Inflammatory macrophage treated with lipopolysaccharide for 1 hour (primary cell): ENCODE data around the gene CPXM2.
"Not testable (repeated sequence)": the region's sequence is repeated elsewhere in the genome, so short reads cannot be mapped to it uniquely, and the experiment has no call there.

Experiments used
- DNase-seq, 2 donors: peaks; one replicate each; pipeline ENCODE4 v3.0.0-alpha.2; 2020 to 2022

Gene CPXM2

DNA sequence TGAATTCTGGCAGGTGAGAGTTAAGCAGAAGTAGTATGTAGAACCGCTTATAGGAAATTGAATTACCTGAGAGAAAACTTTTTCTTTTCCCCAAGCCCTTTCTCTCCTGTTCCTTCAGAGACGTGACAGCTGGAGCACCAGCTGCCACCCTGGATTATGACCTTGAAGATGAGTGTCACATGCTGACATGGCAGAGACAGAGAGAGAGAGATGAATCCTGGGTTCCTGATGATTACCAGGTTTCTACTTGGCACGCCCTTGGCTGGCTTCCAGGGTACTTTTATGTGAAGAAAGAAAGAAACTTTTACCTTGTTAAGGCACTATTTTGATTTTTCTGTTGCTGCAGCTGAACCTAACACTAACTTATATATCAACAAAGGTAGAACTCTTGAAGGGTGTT is 125.6 kb downstream of the CPXM2 start:
- no peak for DNase-seq

DNA sequence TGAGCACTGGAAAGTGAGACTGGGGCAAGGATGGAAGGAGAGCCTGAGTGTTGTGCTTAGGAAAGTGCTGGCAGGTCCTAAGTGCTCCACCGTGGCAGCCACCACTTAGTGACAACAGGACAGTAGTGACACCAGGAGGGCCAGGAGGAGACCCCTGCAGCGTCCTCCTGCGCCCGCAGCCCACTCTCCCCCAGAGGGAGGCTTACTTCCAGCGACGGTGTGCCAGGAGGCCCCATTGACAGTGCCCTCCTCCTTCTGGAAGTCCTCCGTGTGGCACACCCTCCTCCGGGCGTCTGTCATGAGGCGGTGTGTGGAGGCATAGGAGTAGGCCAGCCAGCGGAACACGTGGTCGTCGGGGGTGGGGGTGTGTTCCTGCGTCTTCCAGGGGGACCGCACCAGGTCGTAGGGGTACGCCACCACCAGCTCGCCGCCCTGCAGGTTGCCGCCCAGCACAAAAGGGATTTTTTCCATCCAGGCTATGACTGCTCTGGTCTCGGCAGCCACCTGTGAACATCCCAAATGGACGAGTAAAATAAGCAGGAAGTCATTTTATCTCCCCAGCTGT is 129.9 kb downstream of the CPXM2 start:
- no peak for DNase-seq

DNA sequence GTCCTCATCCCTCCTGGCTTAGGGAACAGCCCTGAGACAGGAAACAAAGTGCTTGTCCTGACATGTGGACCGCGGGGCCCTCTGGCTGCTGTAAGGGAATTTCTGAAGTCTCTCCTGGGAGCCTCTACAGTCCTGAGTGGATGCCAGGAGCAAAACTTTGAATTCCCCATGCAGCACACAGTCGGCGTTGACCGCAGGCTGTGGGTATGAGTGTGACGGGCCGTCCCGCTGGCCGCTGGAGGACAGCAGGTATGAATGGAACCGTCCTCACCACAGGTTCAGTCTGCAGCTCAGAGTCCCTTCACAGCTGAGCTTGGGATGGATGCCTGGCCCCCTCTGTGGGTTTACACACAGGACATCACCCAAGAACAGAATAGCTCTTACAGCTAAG is 130.6 kb downstream of the CPXM2 start:
- DNase-seq = no peak

DNA sequence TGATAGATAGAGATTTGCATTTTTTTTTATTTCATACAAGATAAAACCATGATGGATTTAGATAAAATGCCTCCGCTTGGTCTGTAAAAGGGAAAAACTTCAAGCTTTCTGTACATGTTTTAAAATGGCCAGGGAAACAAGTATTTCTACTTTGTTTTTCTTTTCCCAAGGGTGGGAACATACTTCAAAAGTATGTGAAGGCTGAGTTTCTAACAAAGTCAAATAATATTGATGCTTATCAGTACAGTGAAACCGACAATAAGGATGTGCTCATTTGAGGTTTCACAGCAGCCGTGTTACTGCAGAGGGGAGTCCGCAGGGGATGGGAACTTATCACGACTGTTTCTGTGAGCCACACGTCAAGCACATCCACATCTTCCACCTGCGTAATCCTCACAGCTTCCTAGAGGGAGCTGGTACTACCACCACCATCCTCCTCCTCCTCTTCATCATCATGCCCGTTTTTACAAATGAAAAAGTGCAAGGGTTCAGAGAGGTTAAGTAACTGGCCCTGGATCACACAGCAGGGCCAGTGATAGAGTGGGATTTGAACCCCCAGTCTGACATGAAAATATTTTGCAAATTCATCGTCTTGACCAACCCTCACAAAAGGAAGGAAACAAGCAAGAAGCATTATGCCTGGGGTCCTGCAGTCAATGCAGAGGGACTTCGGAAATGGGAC is 131.1 kb downstream of the CPXM2 start:
- no peak for DNase-seq

DNA sequence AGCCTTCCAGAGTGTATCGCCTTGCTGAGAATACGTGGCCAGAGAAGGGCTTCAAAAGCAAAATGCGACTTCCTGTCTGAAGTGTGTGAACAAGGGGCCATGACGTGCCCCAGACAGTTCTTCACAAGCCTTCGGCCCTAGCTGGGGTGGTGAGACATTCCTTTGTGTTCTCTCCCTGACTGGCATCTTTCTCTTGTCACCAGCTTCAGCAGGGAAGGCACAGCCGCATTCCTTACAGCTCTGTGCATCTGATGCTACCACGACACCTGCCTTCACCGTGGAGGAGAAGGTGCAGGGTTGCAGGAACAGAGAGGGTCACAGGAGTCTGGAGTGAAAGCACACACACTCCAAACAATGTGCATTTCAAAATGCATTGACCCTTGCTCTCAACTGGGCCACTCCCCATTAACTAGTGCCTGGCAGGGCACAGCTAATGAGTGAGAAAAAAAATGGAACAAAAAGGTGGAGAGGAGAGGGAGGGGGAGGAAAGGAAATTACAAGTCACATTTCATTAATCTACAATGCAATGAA is 132.0 kb downstream of the CPXM2 start:
- no peak for DNase-seq

DNA sequence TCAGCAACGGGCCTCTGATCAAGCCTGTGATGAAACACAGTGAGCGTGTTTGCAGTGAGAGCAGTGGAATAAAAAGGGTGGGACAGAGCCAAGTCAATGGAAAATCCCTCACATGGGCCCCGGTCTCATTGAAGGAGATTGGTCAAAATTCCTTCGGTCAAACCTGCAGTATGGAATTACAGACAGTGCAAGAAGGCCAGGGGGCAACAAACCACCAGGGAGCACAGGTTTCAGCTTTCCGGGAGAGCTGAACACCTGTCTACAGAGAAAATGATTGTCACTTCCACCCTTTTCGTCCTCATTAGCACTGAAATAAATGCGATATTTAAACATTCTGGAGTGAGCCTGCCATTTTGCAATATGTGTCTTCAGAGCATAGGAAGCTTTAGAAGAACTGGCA is 132.6 kb downstream of the CPXM2 start:
- DNase-seq = no peak

DNA sequence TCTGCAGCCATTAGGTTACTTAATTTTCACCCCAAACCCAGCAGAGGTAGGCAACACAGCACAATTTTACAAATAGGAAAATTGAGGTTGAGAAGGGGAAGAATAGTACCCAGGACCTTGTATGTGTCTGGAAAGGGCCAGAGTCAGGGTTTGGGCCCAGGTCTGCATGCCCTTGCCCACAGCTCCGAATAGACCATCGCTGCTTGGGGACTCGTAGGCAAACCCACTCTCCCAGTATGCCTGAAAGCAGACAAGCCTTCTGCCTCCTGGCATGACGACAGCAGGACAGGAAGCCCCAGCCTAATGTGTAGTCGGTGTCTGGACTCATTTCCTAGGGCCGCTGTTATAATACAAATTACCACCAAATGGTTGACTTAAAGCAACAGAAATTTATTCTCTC is 133.8 kb downstream of the CPXM2 start:
- no peak for DNase-seq

DNA sequence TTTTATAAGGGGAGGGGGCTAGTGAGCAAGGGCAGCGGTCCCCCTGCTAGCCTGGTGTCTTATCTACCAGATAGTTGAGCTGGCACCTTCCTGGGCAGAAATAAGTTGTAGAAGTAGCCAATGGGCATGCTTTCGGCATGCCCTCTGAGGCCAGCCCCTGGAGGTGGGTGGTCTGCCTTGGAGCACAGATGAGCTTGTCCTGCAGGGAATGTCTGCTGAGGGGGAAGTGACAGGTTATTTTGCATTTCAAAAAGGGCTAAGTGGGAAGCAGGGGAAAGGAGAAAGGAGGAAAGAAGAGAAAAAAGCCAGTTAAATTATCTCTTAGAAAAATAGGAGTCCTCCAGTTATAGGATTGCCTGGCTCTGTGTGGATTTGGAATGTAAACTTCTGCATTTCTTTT is 136.5 kb downstream of the CPXM2 start:
- no peak for DNase-seq

DNA sequence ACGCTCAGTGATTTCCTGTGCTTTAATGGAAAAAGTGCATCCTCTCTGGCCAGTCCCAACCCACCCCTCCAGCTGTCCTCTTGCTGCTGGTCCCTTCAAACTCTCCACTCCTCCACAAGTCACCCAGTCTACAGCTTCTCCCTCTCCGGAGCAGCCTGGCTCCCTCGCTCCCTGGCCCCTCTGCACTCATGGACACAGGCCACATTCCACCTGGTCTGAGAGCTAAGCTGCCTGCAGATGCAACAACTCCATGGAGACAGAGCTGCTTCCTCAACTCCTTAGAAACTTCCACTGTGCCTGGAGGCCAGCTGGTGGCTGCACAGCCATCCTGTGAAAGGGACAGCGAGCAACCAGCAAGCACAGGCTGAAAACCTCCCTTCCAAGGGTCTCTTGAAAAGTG is 137.5 kb downstream of the CPXM2 start:
- no peak for DNase-seq

DNA sequence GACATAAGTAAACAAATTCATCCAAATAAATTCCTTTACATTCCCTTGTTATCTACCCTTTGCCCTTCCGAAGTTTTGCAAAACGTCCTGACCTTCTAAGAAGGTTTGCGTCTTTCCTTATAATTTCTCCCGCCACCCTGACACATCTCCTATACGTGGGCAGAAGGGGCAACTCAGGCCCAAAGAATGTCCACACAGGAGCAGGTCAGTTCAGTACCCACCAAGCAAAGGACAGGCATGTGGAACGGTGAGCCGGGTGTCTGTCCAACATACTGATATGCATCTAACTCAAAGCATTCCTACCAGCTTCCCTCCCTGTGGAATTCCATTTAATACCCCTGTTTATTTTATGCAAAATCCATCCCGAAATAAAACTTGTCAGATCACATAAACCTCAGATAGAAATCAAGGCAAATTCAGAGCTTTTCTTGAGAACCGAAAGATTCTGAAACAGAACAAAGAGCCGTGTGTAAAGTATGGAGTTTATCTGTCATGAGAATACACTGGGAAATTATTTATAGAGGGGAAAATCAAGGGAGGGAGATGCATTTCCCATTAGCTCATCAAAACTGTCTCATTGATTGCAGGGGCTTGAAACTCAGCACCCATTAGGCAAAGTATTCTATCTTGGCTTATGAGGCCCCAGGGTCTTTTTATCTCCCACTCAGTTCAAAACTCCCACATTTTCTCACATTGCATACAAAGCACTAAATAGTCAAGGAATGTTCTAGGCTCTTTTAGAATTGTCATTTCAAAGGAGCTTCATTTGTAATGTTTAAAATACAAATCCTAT is 140.1 kb downstream of the CPXM2 start:
- no peak for DNase-seq

DNA sequence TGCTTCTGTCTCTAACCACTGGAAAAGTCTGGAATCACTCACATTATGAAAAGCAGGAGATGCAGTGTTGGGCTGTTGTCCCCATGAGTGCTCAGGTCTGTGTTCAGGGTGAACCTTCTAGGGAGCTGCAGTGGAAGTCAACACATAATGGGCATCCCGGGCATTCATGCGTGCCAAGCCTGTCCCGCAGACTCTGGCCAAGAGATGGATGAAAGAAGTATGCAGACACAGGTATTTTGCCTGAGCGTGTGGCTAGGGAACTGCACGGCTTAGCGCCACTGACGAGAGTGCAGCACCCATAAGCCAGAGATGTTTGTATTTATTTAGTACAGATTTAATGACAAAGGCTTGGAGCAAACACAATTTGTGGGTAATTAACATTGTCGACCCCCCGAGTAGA is 140.7 kb downstream of the CPXM2 start:
- no peak for DNase-seq

DNA sequence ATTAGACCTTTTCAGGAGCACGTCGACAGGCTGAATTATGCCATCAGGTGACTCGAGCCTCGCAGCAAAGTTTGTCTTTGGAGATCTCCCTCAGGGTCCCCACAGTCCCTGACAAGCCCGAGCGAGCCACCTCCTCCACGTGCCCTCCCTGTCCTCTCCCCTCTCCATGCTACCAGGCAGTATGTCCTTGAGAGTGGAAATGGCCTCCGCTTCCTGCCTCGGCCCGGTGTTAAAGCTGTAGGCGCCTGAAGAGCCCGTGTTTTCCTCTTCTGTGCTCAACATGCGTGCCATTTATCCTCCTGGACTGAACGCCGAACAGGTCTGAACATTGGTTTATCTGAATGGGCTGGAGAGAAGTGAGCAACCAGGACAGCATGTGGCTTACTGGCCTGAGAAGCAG is 142.9 kb downstream of the CPXM2 start:
- no peak for DNase-seq

DNA sequence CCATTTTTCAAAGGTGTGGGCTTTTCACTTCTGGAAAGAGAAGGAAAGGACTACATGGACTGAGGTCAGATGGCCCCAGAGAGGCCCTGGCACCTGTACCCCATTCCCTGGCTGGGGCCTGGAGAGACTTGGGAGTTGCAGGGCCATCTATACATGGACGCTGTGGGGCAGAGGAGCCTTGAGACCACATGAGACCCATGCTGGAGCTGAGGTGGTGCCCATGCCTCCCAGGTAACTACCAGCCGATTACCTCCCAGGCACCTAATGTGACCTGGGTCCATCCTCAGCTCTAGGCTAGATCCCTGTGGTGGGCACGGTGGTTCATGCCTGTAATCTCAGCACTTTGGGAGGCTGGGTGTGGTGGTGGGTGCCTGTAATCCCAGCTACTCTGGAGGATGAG is 144.2 kb downstream of the CPXM2 start:
- DNase-seq = no peak

DNA sequence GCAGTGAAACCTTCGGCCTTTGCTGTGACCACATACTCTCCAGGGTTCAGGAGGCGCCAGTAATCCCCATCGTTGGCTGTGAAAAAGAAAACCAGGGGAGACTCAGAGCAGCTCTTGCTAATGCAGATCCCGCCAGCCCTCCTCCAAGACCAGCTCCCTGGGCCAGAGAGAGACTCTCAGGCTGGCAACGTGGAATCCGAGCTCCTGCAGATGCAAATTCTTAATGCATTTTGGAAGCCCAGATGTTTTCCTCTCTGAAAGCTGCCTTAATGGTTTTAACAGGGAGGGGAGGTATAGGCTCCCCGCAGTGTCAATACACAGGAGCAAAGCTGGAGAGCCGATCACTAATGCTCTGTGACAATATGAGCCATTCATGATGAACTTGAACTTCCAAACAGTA is 144.7 kb downstream of the CPXM2 start:
- no peak for DNase-seq

DNA sequence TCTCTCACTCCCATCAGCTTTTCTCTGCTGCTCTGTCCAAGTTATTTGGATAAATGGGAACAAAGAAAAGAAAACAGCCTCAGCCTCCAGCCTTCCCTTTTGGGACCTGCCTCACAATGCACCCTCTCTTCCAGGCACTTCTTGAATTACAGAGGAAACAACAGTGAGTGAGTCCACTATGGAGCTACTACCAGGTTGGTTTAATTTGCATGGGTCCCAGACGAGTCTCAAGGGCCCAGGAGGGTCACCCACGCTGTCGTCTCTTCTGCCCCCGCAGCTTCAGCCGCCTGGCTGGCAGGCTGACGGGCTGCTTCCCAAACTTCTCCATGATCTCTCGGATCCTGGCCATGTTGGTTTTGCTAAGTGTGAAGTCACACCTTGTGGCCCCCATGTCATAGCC is 145.1 kb downstream of the CPXM2 start:
- DNase-seq = no peak

DNA sequence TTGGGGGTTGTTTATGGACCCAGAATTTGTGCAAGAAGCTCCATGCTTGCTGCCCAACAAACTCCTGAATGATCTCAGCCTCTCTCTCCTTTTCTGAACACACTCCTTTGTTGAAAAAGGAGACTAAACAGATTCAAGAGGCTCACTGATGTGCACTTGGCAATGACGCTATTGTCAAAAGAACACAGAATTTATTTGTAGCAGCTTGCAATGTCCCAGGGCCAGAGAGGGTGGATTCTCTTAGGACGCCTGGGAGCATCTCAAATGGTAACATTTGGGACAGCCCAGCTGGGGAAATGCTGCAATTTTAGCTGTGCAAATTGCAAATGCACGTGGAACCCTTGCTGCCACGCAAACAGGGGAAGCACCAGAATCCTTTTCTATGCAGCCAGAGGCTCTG is 145.5 kb downstream of the CPXM2 start:
- no peak for DNase-seq

DNA sequence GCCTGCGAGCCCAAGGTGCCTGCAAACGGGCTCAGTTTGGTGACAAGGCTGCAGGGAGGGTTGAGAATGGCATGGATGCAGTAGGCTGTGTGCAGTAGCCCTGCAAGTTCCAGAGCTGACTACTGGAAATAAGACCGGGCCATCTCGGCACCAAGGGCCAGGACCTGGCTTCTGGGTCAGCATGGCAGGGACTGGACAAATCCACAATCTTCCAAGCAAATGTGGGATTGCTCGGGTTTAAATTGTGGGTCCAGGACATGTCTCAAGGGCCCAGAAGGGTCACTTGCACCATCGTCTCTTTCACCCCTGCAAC is 147.4 kb downstream of the CPXM2 start:
- DNase-seq = no peak

DNA sequence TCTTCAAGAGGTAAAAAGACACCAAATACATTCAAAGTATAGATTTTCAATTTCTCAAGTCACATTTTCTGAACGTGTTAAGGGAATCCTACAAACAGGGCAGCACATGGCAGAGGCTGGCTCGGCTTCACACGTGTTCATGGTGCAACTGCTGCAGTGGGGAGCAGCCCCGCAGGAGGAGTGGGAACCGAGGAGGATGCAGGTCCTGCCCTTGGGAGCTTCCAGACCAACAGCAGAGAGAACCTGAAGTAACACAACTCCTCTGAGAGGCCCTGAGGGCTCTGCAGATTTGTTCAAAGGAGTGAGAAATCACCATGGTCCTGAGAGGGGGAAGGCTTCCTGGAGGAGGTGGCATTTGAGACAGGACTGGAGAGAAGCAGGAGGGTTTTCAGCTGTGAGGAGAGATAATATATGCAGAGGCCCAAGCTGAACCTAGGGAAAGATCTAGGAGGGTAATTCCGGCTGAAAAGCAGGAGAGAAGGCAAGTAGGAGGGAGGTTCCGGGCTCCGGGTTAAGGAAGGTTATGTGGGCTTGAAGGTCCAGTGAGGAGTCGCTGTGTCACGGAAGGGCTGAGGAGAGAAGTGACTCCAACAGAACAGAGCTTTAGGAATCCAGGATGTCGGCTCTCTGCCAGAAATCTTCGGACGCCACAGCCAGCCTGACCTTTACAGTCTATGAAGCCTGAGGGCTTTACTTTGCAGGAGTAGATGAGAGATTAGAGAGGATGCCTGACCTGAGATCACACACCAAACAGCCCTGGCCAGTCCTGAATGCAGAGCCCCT is 148.0 kb downstream of the CPXM2 start:
- DNase-seq = no peak

DNA sequence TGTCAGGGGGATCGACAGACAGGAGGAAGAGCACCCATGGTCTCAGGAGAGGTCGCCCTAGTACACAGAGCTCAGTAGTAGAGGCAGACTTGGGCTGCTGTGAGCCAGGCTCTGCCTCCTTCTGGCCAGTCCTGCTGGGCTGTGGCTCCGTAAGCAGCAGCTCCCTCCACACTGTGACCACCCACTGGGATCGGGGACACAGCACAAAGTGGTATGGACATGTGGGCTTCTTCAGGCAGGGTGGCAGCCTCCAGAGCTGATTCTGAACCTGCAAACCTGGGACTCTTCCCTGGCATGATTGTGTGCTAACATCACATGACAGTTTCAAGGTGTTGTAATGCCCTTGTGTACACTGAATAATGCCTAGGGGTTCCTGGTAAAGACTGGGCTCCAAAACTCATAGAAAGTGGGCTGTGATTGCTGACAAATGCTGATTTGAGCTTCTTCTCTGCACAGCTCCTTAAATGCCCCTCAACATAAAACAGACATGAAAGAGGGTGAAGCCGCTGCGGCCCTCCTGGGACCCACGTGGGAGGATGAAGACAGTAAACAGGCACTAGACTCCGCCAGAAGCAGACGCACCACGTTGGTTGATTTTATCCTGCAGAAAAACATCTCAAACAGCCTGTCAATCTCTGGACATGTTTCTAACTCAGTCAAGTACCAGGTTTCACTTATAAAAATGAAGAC is 148.7 kb downstream of the CPXM2 start:
- DNase-seq = no peak

DNA sequence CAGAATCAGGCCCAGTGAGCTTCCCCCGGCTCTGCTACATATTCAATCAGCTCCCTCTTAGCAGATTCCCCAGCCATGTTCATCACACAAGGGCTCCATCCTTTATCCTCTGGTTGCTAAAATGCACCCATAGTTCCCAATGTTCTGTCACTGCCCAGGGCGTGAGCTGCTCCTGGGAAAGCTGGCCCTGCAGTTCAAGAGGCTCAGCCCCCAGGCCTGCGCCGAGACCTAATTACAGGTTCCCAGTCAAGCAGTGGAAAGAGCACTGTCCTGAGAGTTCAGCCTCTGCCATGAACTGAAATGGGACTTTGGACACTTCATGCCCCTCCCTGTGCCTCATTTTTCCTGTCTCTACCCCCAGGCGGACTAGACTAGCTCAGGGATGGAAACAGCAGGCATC is 149.9 kb downstream of the CPXM2 start:
- no peak for DNase-seq

DNA sequence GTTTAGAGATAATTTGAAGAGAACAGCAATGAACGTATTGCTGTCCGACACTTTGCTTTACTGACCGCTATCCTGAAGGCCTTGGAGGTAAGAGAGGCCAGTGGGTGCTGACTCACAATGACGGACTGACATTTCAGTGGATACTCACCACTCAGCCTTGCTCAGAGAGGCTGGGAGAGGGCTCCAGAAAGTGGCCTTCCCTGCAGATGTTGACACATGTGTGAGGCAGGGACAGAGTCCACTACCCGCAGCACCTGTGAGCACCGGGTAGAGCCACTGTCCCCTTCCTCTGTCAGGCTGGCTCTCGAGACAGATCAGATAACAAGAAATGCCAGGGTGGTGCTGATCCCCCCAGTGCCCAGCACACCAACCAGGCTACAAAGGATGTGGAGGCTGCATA is 150.5 kb downstream of the CPXM2 start:
- no peak for DNase-seq

DNA sequence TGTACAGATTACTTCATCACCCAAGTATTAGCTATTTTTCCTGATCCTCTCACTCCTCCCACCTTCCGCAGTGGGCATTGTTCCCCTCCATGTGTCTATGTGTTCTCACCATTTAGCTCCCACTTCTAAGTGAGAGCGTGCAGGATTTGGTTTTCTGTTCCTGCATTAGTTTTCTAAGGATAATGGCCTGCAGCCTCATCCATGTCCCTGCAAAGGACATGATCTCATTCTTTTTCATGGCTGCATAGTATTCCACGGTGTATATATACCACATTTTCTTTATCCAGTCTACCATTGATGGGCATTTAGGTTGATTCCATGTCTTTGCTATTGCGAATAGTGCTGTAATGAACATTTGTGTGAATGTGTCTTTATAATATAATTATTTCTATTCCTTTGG is 154.7 kb downstream of the CPXM2 start:
- not testable (repeated sequence) for DNase-seq

DNA sequence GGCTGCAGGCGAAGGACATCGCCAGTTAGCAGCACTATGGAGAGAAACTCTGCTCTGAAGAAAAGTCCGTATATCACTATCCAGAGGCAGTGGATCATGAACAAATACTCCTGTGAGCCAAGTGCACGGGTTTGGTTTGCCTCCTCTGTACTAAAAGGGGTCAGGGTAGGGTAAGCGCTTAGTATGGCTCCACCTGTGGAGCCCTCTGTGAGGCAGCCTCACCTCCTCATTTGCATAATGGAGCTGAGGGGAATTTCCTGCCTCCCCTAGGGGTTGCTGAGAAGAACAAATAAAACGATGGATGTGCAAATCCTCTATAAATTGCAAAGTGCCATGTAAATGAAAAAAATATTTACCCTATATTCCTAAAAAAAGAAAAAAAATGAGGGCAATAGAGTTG is 162.1 kb downstream of the CPXM2 start:
- no peak for DNase-seq
